NCI-H1105 (cell line): ENCODE results near the gene RASAL2.
A peak's percentile ranks its signal among the peaks of the same experiment; 100 is the strongest.

Experiments
- DNase-seq: peaks from one replicate; lab custom pipeline; 2025; lab: John Stamatoyannopoulos, UW

The RASAL2 gene

DNA sequence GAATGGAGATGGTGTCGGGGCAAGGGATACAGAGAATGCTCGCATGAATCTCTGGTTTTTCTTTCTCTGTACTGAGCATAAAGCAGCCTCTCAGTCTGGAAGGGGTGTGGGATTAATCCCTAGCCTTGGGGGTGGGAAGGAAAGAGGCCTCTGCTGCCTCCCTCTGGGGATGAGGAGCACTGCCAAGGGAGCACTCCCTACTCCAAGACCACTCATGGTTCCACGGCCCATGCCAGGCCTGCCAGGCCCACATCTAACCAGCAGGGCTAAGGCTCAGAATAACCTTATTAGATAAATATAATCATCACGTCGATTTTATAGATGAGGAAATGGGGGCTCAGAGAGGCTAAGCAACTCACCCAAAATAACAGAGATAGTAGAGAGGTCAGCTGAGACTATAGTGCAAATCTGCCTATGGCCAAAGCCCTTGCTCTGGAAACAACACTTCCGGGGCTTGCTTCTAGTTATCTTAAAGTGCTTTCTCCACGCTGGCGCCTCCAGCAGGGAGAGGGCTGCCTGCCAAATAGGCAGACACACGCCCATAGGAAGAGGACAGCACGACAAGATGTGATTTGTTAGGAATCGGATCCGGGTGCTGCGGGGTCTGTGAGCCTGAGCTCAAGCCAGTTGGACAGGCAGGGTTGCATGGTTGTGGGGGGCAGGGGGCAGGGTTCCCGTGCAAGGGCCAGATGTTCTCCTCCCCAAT is 419.5 kb downstream of the RASAL2 start:
- no peak for DNase-seq

DNA sequence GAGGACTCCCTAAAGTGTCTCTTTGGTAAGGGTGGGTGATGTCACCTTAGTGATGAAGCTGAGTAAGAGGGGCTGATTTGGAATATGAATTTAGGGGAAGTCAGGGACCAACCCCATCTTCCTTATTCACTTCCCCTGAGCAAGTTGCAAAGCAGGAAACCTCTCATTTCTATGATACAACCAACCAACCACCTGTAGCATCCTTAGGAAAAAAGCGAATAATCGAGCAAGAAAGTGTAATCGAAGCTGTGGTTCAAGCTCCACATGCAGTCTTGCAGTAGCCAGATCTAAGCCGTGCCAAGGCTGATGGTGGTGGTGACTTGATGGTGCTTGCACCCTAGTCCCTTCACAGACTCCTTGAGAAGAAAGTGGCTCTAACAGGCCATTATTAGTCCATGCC is 422.2 kb downstream of the RASAL2 start:
- DNase-seq: no peak

DNA sequence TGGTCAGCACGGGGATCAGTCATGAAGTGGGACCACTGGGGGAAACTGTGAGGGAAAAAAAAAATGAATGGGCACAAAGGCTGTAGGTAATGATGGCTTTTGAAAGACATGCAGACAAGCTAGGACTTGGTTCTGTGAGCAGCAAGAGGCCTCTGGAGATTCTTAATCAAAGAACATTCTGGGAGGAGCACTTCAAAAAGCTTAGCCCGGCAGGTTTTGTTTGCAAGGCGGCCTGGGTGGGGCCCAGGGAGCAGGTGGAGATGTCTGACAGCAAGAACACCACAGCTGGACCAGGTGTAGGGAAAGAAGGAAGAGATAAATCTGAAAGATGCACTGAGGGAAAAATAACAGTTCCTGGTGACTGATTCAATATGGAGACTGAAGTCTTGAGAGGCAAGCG is 425.0 kb downstream of the RASAL2 start:
- no peak for DNase-seq

DNA sequence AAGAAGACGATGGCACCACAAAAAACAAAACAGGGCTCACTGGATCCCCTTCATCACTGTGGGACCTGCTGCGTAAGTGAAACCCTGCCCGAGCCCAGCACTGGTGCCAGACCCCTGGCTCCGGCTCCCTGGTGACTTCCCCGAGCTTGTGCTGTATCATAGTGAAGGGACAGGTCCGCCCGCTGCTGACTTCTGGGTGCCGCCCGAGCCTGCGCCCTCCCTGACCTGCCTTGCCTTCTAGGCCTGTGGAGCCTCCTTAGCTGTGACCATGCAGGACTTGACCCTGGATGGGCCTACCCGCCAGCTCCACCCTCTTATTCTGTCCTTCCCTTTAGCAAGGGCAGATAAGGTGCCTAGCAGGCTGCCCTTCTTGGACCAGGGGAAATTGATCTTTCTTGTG is 426.9 kb downstream of the RASAL2 start:
- no peak for DNase-seq

DNA sequence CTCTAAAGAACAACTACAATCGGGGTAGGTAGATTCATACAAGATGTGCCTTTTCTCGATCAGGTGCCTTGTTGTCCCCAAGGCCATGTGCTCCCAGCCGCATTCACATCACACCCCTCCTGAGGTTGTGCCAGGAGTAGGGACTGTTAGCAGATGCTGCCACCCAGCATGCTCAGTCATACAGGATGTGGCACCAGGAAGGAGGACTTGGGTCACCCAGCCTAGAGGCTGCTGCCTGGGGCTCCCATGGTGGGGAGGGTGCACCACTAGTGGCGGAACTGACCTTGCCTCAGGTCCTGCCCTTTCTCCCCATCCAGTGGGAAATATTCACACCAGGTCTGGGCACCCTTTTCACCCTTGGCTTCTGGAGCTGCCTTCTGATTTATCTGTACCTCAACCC is 427.3 kb downstream of the RASAL2 start:
- no peak for DNase-seq

DNA sequence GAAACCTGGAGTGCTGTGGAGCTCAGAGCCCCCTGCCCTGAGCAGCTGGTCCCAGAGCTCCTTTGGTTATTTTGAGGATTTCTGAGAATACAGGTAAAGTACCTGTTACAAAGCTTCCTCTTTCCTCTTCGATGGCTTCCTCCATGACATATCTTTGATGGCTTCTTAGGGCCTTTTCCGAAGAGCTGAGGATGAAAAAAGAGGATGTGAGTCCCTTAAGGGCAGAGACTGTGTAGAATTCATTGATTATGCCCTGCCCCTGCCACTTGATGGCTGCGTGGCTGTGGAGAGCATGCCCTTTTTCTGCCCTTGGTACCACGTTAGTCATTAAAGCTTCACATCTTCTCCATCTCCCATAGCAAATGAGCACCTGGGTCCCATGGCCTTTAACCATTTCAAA is 433.2 kb downstream of the RASAL2 start:
- DNase-seq: no peak

DNA sequence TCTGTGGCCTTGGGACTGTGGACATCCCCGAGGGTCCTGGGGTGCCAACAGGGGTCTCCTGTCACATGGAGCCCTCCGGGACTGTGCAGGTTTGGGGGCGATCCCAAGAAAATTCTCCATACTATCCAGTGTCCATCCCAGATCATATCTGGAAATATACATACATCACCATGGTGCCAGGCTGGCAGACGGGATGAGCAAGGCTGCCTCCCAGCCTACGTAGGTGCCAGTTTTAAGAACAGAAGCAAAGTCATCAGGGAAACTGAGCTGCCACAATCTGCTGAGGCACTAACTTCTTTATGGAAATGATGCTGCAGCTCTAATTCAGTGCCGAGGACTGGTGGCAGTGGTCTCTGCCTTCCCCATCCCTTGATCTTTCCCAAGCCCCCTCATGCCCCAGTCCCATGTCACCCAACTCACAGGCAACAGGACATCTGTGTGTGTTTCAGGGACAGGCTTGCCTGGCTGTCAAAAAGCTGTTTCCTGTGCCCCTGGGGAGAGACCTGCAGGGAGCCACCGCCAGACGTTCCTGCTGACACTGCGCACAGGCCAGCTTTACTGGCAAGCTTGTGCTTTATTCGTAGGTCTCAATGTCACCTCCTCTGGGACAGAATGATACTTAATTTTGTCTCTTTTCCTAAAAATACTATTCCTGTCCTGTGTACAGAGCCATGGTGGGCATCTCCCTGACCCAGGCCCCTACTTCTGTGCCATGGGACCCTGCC is 434.5 kb downstream of the RASAL2 start:
- DNase-seq: no peak

DNA sequence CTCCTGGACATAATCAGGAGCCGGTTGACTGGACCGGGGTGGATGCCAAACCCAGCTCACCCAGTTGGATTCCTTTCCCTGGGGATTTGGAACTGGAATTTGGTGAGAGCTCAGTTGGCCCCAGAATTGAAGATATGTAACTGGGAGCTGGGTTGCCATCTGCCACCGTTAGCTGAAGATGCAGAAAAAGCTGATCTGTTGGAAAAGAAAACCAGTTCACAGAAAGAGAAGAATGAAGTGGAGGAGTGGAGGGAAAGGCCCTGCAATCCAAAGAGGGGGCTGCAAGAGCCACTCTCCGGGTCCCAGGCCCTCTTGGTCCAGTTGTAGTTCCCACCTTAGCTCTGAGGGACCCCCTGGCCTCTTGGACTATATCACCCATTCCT is 435.0 kb downstream of the RASAL2 start:
- DNase-seq: no peak

DNA sequence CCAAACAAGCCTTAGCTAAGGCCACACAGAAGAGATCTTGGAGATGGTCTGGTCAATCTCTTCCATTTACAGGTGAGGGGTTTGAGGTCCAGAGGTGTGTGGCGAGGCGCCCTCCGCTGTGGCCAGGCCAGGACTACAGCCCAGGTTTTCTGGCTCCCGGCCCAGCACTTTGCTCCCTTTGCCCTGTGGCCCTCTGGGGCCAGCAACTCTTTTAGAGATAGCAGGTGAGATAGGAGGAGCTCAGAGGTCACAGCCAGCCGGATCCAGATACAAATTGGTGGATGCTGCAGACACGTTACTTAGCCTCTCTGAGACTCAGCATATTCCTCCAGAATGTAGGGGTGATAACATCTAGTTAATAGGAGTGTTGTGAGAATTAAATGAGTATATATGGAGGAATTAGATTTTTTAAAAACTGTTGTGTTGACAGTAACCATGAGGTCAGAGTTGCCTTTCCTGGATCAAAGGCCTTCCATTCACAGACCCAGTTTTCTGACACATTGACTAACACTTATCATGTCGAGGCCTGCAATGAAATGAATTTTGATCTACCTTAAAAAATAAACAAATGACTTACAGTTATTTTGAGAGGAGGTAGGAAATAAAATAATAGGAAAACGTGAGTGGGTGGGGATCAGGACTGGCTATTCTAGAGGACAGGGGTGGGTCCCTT is 435.6 kb downstream of the RASAL2 start:
- no peak for DNase-seq

DNA sequence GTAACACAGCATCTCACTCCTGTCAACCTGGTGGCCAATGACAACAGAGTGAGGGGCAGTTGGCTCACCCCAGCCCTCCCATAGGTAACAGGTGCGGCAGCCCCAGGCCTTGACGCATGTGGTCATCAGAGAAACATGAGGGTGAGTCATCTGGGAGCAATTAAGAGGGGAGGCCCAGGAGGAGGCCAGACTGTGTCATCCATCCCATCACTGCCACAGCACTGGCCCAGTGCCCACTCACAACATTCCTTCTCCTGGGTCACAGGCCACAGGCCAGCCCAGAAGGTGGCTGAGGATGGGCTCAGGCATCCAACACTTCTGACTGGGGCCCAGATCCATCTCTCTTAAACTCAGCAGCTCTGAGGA is 436.1 kb downstream of the RASAL2 start:
- no peak for DNase-seq

DNA sequence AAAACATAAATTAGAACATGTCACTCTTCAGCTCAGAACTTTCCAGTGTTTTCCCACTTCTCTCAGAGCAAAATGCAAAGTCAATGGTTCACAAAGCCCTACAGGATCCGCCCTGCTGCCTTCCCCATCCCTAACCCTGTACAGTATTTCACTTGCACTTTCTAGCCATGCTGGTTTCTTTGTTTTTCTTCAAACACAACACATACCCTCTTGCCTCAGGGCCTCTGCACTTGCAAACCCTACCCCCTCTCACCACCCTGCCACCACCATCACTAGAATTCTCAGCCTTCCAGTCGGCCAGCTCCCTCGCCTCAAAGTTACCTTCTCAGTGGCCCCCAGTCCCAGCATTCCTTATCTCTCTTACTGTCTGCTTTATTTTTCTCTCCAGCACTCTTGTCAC is 436.6 kb downstream of the RASAL2 start:
- DNase-seq: no peak

DNA sequence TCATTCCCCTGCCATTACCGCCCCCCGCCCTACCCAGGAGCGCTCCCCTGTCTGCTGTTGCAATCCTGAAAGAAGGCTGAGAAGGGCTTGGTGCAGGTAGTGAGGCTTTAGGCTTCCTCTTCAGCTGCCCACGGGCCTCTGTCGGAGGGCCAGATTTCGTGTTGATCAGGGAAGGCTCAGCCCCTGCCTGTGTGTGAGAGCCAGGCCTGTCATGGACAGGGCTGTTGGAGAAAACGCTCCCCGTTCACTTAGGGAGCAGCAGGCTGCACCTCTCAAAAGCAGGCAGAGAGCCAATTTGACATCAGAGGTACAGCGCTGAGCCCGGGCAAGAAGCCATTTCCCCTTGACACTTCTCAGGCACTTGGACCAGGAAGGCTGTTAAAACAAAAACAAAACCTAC is 438.0 kb downstream of the RASAL2 start:
- DNase-seq: no peak

DNA sequence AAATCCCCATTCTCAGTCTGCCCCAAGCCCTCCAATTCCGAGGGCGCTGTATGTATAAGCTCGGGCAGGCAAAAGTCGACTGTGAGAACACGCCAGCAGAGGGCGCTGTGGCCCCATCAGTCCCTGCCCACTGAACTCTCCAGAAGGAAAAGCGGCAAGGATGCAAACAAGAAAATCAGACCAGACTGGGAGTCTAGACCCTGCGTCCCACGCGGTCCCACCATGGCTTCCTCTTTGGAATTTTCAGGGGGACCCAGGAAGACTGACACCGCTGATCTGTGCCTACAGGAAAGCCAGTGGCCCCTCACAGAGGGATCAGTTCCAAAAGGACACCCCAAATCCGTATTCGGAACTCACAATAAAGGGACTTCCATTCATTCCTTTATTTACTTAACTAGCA is 438.5 kb downstream of the RASAL2 start:
- DNase-seq: peak; percentile 15

DNA sequence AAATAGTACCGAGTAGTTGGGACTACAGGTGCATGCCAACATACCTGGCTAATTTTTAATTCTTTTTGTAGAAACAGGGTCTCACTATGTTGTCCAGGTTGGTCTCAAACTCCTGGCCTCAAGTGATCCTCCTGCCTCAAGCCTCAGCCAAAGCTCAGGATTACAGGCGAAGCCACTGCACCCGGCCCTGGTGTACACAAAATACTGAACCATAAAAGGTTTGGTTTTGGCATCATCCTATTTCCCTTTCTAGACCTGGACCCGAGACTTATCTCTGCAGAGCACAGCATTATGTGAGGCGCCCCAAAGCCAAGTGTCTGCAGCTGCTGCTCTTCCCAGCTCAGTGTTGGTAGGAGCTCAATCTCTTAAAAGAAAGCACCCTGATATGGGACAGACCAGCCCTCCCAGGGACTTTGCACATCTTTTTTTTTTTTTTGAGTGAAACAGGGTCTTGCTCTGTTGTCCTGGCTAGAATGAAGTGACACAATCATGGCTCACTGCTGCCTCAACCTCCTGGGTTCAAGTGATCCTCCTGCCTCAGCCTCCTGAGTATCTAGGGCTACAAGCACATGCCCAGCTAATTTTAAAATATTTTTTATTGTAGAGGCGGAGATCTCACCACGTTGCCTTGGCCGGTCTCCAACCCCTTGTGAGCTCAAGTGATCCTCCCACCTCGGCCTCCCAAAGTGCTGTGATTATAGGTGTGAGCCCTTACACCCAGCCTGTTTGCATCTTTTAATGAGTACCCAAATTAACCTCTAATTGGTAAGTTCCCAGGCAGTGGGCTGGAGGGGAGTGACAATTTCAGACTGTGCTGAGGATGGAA is 439.4 kb downstream of the RASAL2 start:
- no peak for DNase-seq
